ENCODE results near the gene PCDH15.

DNA sequence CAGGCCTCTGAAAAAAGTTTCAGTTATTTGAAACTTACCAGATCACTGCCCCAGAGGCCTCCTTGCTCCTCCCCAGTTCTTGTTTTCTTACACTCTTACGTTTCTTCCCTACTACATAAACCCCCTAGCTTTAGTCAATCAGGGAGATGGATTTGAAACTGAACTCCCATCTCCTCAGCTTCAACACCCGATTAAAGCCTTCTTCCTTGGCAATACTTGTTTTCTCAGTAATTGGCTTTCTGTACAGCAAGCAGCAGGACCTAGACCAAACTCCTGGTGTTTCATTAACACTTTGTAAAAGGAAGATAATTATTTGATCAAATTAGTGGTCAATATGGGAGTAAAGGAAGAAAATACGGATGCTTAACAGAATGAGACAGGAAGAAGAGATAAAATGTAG lies 870.4 kb downstream of the PCDH15 start:
- TF ChIP-seq FOXM1 (IDR thresholded peaks at IDR 0.05; ENCODE audit: borderline replicate concordance) (no peak), L3MBTL2 (conservative IDR thresholded peaks at IDR 0.05) (no peak), SP1 (IDR thresholded peaks at IDR 0.05) (no peak), SUZ12 (IDR thresholded peaks at IDR 0.05) (no peak), FOXA1 (IDR thresholded peaks at IDR 0.05) (no peak), ARNT (IDR thresholded peaks at IDR 0.05) (no peak), TARDBP (IDR thresholded peaks at IDR 0.05) (no peak), FOXK2 (IDR thresholded peaks at IDR 0.05) (no peak), BHLHE40 (IDR thresholded peaks at IDR 0.05; ENCODE audit: borderline replicate concordance) (no peak)
- TF ChIP-seq, protein P1, sequence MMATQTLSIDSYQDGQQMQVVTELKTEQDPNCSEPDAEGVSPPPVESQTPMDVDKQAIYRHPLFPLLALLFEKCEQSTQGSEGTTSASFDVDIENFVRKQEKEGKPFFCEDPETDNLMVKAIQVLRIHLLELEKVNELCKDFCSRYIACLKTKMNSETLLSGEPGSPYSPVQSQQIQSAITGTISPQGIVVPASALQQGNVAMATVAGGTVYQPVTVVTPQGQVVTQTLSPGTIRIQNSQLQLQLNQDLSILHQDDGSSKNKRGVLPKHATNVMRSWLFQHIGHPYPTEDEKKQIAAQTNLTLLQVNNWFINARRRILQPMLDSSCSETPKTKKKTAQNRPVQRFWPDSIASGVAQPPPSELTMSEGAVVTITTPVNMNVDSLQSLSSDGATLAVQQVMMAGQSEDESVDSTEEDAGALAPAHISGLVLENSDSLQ (IDR thresholded peaks at IDR 0.05): no peak

Data from HEK293T (cell line).